HepG2 (cell line): ENCODE data around the gene ZNF48. TPM values are rescaled to one million over a fixed set of nuclear protein-coding genes. Genes with fewer than 3 reads are reported as not detected.

Source experiments
- CSRNP1 ChIP-seq: sonication (generic); formaldehyde crosslinking; IDR thresholded peaks from 2 replicates; pipeline ENCODE4 v1.8.1; 2023; ENCODE audit warnings: mild to moderate bottlenecking, missing genetic modification reagents
- HOXA3 ChIP-seq: sonication (generic); formaldehyde crosslinking; IDR thresholded peaks from 2 replicates; pipeline ENCODE4 v1.5.0; 2020; ENCODE audit warnings: missing genetic modification reagents
- JDP2 ChIP-seq: sonication (generic); formaldehyde crosslinking; IDR thresholded peaks from 2 replicates; pipeline ENCODE4 v1.8.1; 2022; ENCODE audit warnings: missing genetic modification reagents, borderline replicate concordance
- KDM2A ChIP-seq: sonication (generic); formaldehyde crosslinking; IDR thresholded peaks from 2 replicates; pipeline ENCODE4 v1.4.0; 2020; ENCODE audit warnings: low read depth, missing genetic modification reagents, borderline replicate concordance
- NCOA2 ChIP-seq: sonication (generic); formaldehyde crosslinking; IDR thresholded peaks from 2 replicates; pipeline ENCODE4 v1.8.0; 2022; ENCODE audit warnings: inconsistent platforms
- PAWR ChIP-seq: sonication (generic); formaldehyde crosslinking; IDR thresholded peaks from 2 replicates; pipeline ENCODE4 v1.4.0; 2020; ENCODE audit warnings: missing genetic modification reagents, mild to moderate bottlenecking, borderline replicate concordance
- RFX3 ChIP-seq: IDR thresholded peaks from 2 replicates; pipeline ENCODE4 v1.6.1; 2016; ENCODE audit warnings: missing biosample characterization, missing genetic modification reagents
- SETDB1 ChIP-seq: sonication (generic); formaldehyde crosslinking; IDR thresholded peaks from 2 replicates; pipeline ENCODE4 v1.5.1; 2020; ENCODE audit warnings: missing genetic modification reagents, mild to moderate bottlenecking, borderline replicate concordance
- SNAPC5 ChIP-seq: sonication (generic); formaldehyde crosslinking; IDR thresholded peaks from 2 replicates; pipeline ENCODE4 v1.8.1; 2023; ENCODE audit warnings: mild to moderate bottlenecking, missing genetic modification reagents, borderline replicate concordance
- SOX5 ChIP-seq: IDR thresholded peaks from 2 replicates; pipeline ENCODE4 v1.6.1; 2016; ENCODE audit warnings: borderline replicate concordance
- SP140L ChIP-seq: sonication (generic); formaldehyde crosslinking; IDR thresholded peaks from 2 replicates; pipeline ENCODE4 v1.4.0; 2020; ENCODE audit warnings: missing genetic modification reagents, borderline replicate concordance
- SP4 ChIP-seq: sonication (generic); formaldehyde crosslinking; IDR thresholded peaks from 2 replicates; pipeline ENCODE4 v1.8.1; 2023; ENCODE audit warnings: mild to moderate bottlenecking, missing genetic modification reagents
- ZFP36 ChIP-seq: fragments of 150-350 bp; IDR thresholded peaks from 2 replicates; pipeline ENCODE4 v1.6.1; 2018; ENCODE audit warnings: borderline replicate concordance, low read length, low read depth; ENCODE audit not compliant: partially characterized antibody
- ZNF230 ChIP-seq: sonication (generic); formaldehyde crosslinking; IDR thresholded peaks from 2 replicates; pipeline ENCODE4 v1.4.0; 2020; ENCODE audit warnings: mild to moderate bottlenecking, missing genetic modification reagents
- ZNF350 ChIP-seq: sonication (generic); formaldehyde crosslinking; IDR thresholded peaks from 2 replicates; pipeline ENCODE4 v1.4.0; 2020; ENCODE audit warnings: mild to moderate bottlenecking, low read depth, missing genetic modification reagents, borderline replicate concordance
- ZNF709 ChIP-seq: sonication (generic); formaldehyde crosslinking; IDR thresholded peaks from 2 replicates; pipeline ENCODE4 v1.5.0; 2020; ENCODE audit warnings: mild to moderate bottlenecking, missing genetic modification reagents
- polyA plus RNA-seq, 8 experiments: library from polyadenylated mRNA; depleted of rRNA in 3 of 8; stranded (reverse) in 7 of 8; unstranded in 1 of 8; fragments of >200 nt; fragmentation: Illumina TruSeq in 4 of 8; extraction: Trizol in 4 of 8; gene quantifications; 2 replicates each; pipeline versions ENCODE4 v1.2.1 to v1.2.3, GENCODE V29; 2011 to 2016; ENCODE audit warnings: low read depth in 4 of 8, missing spikeins in 1 of 8, mixed read lengths in 1 of 8; ENCODE audit not compliant: insufficient read depth in 1 of 8
- total RNA-seq, 5 experiments: library from RNA; depleted of rRNA; stranded (reverse); fragments of >200 nt; fragmentation: Illumina TruSeq; extraction: Trizol; gene quantifications; 2 replicates each; pipeline ENCODE4 v1.2.3, GENCODE V29; 2016; ENCODE audit warnings: low read depth in 1 of 5
- TF ChIP-seq, protein P1 (sequence below): sonication (generic); formaldehyde crosslinking; IDR thresholded peaks from 2 replicates; pipeline ENCODE4 v1.4.0; 2020; ENCODE audit warnings: missing genetic modification reagents, borderline replicate concordance
- TF ChIP-seq, protein P2 (sequence below): sonication (generic); formaldehyde crosslinking; IDR thresholded peaks from 2 replicates; pipeline ENCODE4 v1.4.0; 2020; ENCODE audit warnings: mild to moderate bottlenecking, missing genetic modification reagents
- TF ChIP-seq, protein P3 (sequence below): sonication (generic); formaldehyde crosslinking; IDR thresholded peaks from 2 replicates; pipeline ENCODE4 v1.8.0; 2022; ENCODE audit warnings: missing genetic modification reagents, mild to moderate bottlenecking, borderline replicate concordance
- TF ChIP-seq, protein P4 (sequence below): sonication (generic); formaldehyde crosslinking; IDR thresholded peaks from 2 replicates; pipeline ENCODE4 v1.4.0; 2020; ENCODE audit warnings: mild to moderate bottlenecking, missing genetic modification reagents

Gene ZNF48
- total and polyA plus RNA-seq, 2 of the 13 experiments (the other 11 are each of a cell fraction or from before 2014, with no cell fraction given), result 9.9 to 12.3 TPM

- TF ChIP-seq, protein P1, sequence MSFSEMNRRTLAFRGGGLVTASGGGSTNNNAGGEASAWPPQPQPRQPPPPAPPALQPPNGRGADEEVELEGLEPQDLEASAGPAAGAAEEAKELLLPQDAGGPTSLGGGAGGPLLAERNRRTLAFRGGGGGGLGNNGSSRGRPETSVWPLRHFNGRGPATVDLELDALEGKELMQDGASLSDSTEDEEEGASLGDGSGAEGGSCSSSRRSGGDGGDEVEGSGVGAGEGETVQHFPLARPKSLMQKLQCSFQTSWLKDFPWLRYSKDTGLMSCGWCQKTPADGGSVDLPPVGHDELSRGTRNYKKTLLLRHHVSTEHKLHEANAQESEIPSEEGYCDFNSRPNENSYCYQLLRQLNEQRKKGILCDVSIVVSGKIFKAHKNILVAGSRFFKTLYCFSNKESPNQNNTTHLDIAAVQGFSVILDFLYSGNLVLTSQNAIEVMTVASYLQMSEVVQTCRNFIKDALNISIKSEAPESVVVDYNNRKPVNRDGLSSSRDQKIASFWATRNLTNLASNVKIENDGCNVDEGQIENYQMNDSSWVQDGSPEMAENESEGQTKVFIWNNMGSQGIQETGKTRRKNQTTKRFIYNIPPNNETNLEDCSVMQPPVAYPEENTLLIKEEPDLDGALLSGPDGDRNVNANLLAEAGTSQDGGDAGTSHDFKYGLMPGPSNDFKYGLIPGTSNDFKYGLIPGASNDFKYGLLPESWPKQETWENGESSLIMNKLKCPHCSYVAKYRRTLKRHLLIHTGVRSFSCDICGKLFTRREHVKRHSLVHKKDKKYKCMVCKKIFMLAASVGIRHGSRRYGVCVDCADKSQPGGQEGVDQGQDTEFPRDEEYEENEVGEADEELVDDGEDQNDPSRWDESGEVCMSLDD (CRISPR knock-in tag), result peak; percentile 77; the same call in 1 of the 2 replicates
- 0 out of 2 replicates have a peak, but pooled peaks have one; percentile 53 for TF ChIP-seq NCOA2 (CRISPR knock-in tag)
- TF ChIP-seq, protein P2, sequence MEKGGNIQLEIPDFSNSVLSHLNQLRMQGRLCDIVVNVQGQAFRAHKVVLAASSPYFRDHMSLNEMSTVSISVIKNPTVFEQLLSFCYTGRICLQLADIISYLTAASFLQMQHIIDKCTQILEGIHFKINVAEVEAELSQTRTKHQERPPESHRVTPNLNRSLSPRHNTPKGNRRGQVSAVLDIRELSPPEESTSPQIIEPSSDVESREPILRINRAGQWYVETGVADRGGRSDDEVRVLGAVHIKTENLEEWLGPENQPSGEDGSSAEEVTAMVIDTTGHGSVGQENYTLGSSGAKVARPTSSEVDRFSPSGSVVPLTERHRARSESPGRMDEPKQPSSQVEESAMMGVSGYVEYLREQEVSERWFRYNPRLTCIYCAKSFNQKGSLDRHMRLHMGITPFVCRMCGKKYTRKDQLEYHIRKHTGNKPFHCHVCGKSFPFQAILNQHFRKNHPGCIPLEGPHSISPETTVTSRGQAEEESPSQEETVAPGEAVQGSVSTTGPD, result no peak
- TF ChIP-seq ZNF350 (CRISPR knock-in tag), result peak; percentile 67; the same call in 1 of the 2 replicates
- peak; percentile 82; the same call in 1 of the 2 replicates for TF ChIP-seq ZNF230
- peak; percentile 96 for TF ChIP-seq HOXA3 (CRISPR knock-in tag)
- no peak for TF ChIP-seq JDP2 (CRISPR knock-in tag)
- TF ChIP-seq RFX3 (CRISPR knock-in tag), result 0 out of 2 replicates have a peak, but pooled peaks have one; percentile 33
- peak; percentile 95 for TF ChIP-seq CSRNP1 (CRISPR knock-in tag)
- TF ChIP-seq, protein P3, sequence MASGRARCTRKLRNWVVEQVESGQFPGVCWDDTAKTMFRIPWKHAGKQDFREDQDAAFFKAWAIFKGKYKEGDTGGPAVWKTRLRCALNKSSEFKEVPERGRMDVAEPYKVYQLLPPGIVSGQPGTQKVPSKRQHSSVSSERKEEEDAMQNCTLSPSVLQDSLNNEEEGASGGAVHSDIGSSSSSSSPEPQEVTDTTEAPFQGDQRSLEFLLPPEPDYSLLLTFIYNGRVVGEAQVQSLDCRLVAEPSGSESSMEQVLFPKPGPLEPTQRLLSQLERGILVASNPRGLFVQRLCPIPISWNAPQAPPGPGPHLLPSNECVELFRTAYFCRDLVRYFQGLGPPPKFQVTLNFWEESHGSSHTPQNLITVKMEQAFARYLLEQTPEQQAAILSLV (CRISPR knock-in tag), result peak; percentile 86
- peak; percentile 89 for TF ChIP-seq SP4
- no peak for TF ChIP-seq ZFP36
- TF ChIP-seq, protein P4, sequence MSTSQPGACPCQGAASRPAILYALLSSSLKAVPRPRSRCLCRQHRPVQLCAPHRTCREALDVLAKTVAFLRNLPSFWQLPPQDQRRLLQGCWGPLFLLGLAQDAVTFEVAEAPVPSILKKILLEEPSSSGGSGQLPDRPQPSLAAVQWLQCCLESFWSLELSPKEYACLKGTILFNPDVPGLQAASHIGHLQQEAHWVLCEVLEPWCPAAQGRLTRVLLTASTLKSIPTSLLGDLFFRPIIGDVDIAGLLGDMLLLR (CRISPR knock-in tag), result no peak
- TF ChIP-seq SP140L (CRISPR knock-in tag), result peak; percentile 53; the same call in 1 of the 2 replicates
- TF ChIP-seq SETDB1, result no peak
- peak; percentile 96 for TF ChIP-seq SOX5 (CRISPR knock-in tag)
- 0 out of 2 replicates have a peak, but pooled peaks have one; percentile 11 for TF ChIP-seq PAWR (CRISPR knock-in tag)
- peak; percentile 85 for TF ChIP-seq KDM2A (CRISPR knock-in tag)
- peak; percentile 10; the same call in 1 of the 2 replicates for TF ChIP-seq SNAPC5
- TF ChIP-seq ZNF709 (CRISPR knock-in tag), result peak; percentile 51
These were observed 39.9 kb upstream of the ZNF48 start, which contains the start of gene CD2BP2 (continued) for GRCh38 chr16:30355144-30355953.
